Upper lobe of left lung (tissue), 6 donors: Measurements from ENCODE around the gene TPO. TPM values are rescaled to one million over a fixed set of nuclear protein-coding genes. Genes with fewer than 3 reads are reported as not detected.

Experiments used
- ATAC-seq, 2 donors: fragments of 200-7000 bp; cut with Tn5 transposase; one replicate each; pipeline ENCODE4 v1.9.1; 2022; ENCODE audit warnings: mild to moderate bottlenecking in 2 of 2, moderate library complexity in 2 of 2; ENCODE audit not compliant: low FRiP score in 2 of 2
- DNase-seq, 2 donors: peaks; one replicate each; pipeline ENCODE4 v3.0.0-alpha.2; 2019 to 2020
- H3K27ac ChIP-seq, 4 donors: fragments of 200-600 bp; sonication (generic); one replicate each; pipeline ENCODE4 v1.5.1; 2016 to 2019
- H3K27me3 ChIP-seq, 4 donors: fragments of 200-600 bp; sonication (generic); one replicate each; pipeline ENCODE4 v1.5.1; 2017 to 2019
- H3K36me3 ChIP-seq, 4 donors: fragments of 200-600 bp; sonication (generic); one replicate each; pipeline ENCODE4 v1.5.1; 2016 to 2019
- H3K4me1 ChIP-seq, 4 donors: fragments of 200-600 bp; sonication (generic); one replicate each; pipeline ENCODE4 v1.5.1; 2018 to 2019
- H3K4me3 ChIP-seq, 4 donors: fragments of 200-600 bp; sonication (generic); one replicate each; pipeline ENCODE4 v1.5.1; 2017 to 2019; ENCODE audit warnings: mild to moderate bottlenecking in 2 of 4, moderate library complexity in 1 of 4
- H3K9me3 ChIP-seq, 4 donors: fragments of 200-600 bp; sonication (generic); one replicate each; pipeline ENCODE4 v1.5.1; 2018 to 2019
- EP300 ChIP-seq, 4 donors: sonication (generic); formaldehyde crosslinking; IDR thresholded peaks; one replicate each; pipeline ENCODE4 v1.5.1; 2017; ENCODE audit warnings: antibody characterized with exemption in 4 of 4, control low read depth in 2 of 4
- POLR2A ChIP-seq, 4 donors: fragments of 450-650 bp; IDR thresholded peaks; one replicate each; pipeline ENCODE4 v1.5.1; 2016 to 2017; ENCODE audit warnings: antibody characterized with exemption in 4 of 4, mild to moderate bottlenecking in 2 of 4
- POLR2AphosphoS5 ChIP-seq, 2 donors: sonication (generic); formaldehyde crosslinking; IDR thresholded peaks; one replicate each; pipeline ENCODE4 v1.5.1; 2017; ENCODE audit warnings: antibody characterized with exemption in 2 of 2
- WGBS, 2 donors: methylation state at CpG; one replicate each; pipeline ENCODE4 v1.1.5; 2017 to 2018; 5-methylcytosine and 5-hydroxymethylcytosine counted together
- total RNA-seq, 6 donors: library from RNA; depleted of rRNA in 4 of 6; stranded (reverse); fragments of >200 nt in 4 of 6; gene quantifications; one replicate each; pipeline versions ENCODE4 v1.1.0 to v1.2.1, GENCODE V29; 2016 to 2021
- TF ChIP-seq, protein P1 (sequence below), 6 experiments: fragments of 450-650 bp in 4 of 6; fragments of 200-600 bp in 2 of 6; sonication (generic) in 2 of 6; IDR thresholded peaks; one replicate each; pipeline ENCODE4 v1.5.1; 2016 to 2019; ENCODE audit warnings: antibody characterized with exemption in 6 of 6
- donor health status: DM: no; HTN: no; CAD: no; lungs with moderate emphysema.
- donor health status: DM: no; HTN: yes; CAD: no; lungs with severe emphysema.

TPO gene
- total RNA-seq, 6 donors from 2014 or later: 0.06 to 0.39 TPM; not detected in 4

DNA sequence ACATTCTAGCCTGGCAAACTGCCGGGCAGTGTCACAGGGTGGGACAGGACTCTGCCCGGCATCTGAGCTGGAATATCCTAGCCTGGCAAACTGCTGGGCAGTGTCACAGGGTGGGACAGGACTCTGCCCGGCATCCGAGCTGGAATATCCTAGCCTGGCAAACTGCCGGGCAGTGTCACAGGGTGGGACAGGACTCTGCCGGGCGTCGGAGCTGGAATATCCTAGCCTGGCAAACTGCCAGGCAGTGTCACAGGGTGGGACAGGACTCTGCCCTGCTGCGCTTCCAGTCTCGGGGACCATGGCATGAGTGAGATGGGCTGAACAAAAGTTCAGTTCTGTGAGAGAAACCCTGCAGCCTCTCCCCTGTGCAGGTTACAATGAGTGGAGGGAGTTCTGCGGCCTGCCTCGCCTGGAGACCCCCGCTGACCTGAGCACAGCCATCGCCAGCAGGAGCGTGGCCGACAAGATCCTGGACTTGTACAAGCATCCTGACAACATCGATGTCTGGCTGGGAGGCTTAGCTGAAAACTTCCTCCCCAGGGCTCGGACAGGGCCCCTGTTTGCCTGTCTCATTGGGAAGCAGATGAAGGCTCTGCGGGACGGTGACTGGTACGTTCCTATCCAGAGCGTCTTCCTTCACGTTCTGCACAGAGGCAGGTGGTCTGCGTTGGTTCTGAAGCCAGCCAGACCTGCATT lies 80.3 kb downstream of the TPO start:
- Histone ChIP-seq H3K4me1 (peaks cover 0 to 5% (median 0%) of the 10 kb centered on the region in 4 donors), H3K27me3 (no peaks in the 10 kb centered on the region), H3K36me3 (no peaks in the 10 kb centered on the region), H3K9me3 (no peaks in the 10 kb centered on the region), H3K4me3 (no peak overlapping the region), H3K27ac (peak overlapping the region in 1 of 4 donors; percentile 77)
- ATAC-seq (no peak), DNase-seq (no peak)
- WGBS, 2 donors: 72 to 73% methylated on average over 17 to 24 of the region's 24 CpGs
- peak in 1 of 4 donors; percentile 74 for TF ChIP-seq EP300 (IDR thresholded peaks at IDR 0.05)
- TF ChIP-seq POLR2AphosphoS5 (IDR thresholded peaks at IDR 0.05): peak in 1 of 2 donors; percentile 53
- TF ChIP-seq POLR2A (IDR thresholded peaks at IDR 0.05): no peak

DNA sequence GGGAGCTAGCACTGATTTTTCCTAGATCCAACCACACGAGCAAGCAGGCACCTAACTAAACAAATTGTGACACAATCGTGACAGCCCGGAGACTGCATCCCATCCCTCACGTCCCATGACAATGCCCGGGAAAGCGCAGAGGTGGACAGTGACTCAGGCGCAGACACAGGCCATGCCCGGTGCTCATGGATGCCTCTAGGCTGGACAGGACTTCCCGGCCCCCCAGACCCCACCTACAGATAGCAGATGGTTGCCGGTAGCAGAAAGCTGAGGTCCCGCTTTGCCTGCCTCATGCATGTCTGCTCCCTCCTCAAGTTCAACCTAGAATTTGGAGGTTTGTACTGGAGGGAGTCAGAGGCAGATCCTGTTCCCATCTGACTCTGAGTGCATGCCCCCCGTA lies 81.0 kb downstream of the TPO start:
- ATAC-seq (peak in 1 of 2 donors; percentile 7), DNase-seq (no peak)
- Histone ChIP-seq H3K27ac (peak overlapping the region in 1 of 4 donors; percentile 77), H3K4me3 (no peak overlapping the region), H3K9me3 (no peaks in the 10 kb centered on the region), H3K4me1 (peaks cover 0 to 5% (median 0%) of the 10 kb centered on the region in 4 donors), H3K27me3 (no peaks in the 10 kb centered on the region), H3K36me3 (no peaks in the 10 kb centered on the region)
- WGBS, 2 donors: 87 to 90% methylated on average over 8 to 12 of the region's 12 CpGs
- TF ChIP-seq POLR2A (IDR thresholded peaks at IDR 0.05): no peak
- TF ChIP-seq EP300 (IDR thresholded peaks at IDR 0.05): no peak
- TF ChIP-seq, protein P1, sequence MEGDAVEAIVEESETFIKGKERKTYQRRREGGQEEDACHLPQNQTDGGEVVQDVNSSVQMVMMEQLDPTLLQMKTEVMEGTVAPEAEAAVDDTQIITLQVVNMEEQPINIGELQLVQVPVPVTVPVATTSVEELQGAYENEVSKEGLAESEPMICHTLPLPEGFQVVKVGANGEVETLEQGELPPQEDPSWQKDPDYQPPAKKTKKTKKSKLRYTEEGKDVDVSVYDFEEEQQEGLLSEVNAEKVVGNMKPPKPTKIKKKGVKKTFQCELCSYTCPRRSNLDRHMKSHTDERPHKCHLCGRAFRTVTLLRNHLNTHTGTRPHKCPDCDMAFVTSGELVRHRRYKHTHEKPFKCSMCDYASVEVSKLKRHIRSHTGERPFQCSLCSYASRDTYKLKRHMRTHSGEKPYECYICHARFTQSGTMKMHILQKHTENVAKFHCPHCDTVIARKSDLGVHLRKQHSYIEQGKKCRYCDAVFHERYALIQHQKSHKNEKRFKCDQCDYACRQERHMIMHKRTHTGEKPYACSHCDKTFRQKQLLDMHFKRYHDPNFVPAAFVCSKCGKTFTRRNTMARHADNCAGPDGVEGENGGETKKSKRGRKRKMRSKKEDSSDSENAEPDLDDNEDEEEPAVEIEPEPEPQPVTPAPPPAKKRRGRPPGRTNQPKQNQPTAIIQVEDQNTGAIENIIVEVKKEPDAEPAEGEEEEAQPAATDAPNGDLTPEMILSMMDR (IDR thresholded peaks at IDR 0.05): no peak
- no peak for TF ChIP-seq POLR2AphosphoS5 (IDR thresholded peaks at IDR 0.05)

DNA sequence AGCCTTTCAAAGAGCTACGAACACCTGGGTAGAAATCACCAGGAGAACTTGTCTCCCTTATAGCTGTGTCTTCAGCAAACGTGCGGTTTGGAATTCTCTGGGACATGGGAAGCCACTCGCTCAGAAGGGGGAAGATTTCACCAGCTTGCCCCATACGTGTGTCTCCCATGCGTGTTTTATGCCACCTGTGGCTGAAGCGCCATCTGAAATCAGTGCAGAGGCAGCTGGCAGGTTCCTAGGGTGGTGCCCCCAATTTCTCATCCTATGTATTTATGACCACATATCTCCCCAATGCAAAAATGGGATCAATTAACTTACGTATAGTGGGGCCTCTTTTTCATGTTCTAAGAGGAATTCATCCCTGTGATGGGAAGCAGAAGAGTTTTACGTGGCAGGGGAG lies 81.6 kb downstream of the TPO start:
- Histone ChIP-seq H3K27me3 (no peaks in the 10 kb centered on the region), H3K36me3 (no peaks in the 10 kb centered on the region), H3K9me3 (no peaks in the 10 kb centered on the region), H3K4me3 (no peak overlapping the region), H3K27ac (no peak overlapping the region), H3K4me1 (peaks cover 0 to 5% (median 0%) of the 10 kb centered on the region in 4 donors)
- 82 to 93% methylated on average over 8 to 9 of the region's 9 CpGs for WGBS, 2 donors
- TF ChIP-seq, protein P1 (IDR thresholded peaks at IDR 0.05): no peak
- TF ChIP-seq POLR2AphosphoS5 (IDR thresholded peaks at IDR 0.05) (no peak), POLR2A (IDR thresholded peaks at IDR 0.05) (no peak), EP300 (IDR thresholded peaks at IDR 0.05) (no peak)
- no peak for DNase-seq
- ATAC-seq: no peak

DNA sequence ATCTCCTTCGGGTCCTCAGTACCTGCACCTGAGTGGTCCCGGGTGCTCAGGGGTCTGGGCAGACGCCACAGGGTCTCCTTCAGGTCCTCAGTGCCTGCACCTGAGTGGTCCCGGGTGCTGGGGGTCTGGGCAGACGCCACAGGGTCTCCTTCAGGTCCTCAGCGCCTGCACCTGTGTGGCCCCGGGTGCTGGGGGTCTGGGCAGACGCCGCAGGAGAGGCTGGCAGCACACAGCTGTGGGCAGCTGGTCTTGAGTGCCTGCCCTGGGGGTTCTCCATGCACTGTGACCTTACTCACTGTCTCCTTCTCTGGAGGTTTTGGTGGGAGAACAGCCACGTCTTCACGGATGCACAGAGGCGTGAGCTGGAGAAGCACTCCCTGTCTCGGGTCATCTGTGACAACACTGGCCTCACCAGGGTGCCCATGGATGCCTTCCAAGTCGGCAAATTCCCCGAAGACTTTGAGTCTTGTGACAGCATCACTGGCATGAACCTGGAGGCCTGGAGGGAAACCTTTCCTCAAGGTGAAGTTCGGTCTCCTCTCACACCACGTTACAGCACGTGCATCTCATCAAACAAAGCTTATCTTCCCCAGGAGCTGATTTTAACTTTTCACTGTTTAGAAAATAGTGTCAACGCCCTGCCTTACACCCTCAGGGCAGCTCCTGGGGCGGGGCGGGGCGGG lies 82.6 kb downstream of the TPO start:
- no peak overlapping the region for H3K4me3 ChIP-seq
- 74 to 87% methylated on average over 7 to 22 of the region's 22 CpGs for WGBS, 2 donors
- peak in 1 of 2 donors; percentile 5 for ATAC-seq
- DNase-seq: peak in 1 of 2 donors; percentile 58
- no peak overlapping the region for H3K27ac ChIP-seq
- TF ChIP-seq POLR2AphosphoS5 (IDR thresholded peaks at IDR 0.05) (no peak), EP300 (IDR thresholded peaks at IDR 0.05) (no peak)
- TF ChIP-seq, protein P1 (IDR thresholded peaks at IDR 0.05): no peak
- H3K4me1 ChIP-seq: peaks cover 0 to 5% (median 0%) of the 10 kb centered on the region in 4 donors
- H3K9me3 ChIP-seq: no peaks in the 10 kb centered on the region
- H3K27me3 ChIP-seq: no peaks in the 10 kb centered on the region
- no peaks in the 10 kb centered on the region for H3K36me3 ChIP-seq

DNA sequence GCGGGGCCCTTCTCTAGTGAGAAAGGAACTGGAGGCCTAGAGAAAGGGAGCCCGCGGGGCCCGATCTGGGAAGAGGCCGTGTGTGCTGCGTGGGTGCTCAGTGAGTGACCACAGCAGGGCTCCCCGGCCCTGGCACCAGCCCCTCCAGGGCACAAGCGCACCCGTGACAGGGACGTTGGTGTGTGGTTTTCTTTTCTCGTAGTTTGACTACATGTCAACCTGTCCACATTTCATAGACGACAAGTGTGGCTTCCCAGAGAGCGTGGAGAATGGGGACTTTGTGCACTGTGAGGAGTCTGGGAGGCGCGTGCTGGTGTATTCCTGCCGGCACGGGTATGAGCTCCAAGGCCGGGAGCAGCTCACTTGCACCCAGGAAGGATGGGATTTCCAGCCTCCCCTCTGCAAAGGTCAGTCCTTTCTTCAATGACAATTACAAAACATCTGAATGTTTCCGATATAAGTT lies 83.1 kb downstream of the TPO start:
- Histone ChIP-seq H3K4me1 (peaks cover 0 to 5% (median 0%) of the 10 kb centered on the region in 4 donors), H3K9me3 (no peaks in the 10 kb centered on the region), H3K36me3 (no peaks in the 10 kb centered on the region), H3K4me3 (no peak overlapping the region), H3K27ac (no peak overlapping the region), H3K27me3 (no peaks in the 10 kb centered on the region)
- DNase-seq (peak in 1 of 2 donors; percentile 64), ATAC-seq (no peak)
- no peak for TF ChIP-seq POLR2A (IDR thresholded peaks at IDR 0.05)
- TF ChIP-seq POLR2AphosphoS5 (IDR thresholded peaks at IDR 0.05): no peak
- no peak for TF ChIP-seq EP300 (IDR thresholded peaks at IDR 0.05)
- TF ChIP-seq, protein P1 (IDR thresholded peaks at IDR 0.05): no peak
- WGBS, 2 donors: 82 to 91% methylated on average over 19 of the region's 19 CpGs
